Measurements from ENCODE around the gene RHOU.

Gene RHOU

GRCh38 chr1:228737601-228738041 is 2.3 kb downstream of the RHOU start:
- DNase-seq (ENCODE audit: low spot score) = no peak

GRCh38 chr1:228739826-228740225 is 4.5 kb downstream of the RHOU start:
- no peak for DNase-seq (ENCODE audit: low spot score)

DNA sequence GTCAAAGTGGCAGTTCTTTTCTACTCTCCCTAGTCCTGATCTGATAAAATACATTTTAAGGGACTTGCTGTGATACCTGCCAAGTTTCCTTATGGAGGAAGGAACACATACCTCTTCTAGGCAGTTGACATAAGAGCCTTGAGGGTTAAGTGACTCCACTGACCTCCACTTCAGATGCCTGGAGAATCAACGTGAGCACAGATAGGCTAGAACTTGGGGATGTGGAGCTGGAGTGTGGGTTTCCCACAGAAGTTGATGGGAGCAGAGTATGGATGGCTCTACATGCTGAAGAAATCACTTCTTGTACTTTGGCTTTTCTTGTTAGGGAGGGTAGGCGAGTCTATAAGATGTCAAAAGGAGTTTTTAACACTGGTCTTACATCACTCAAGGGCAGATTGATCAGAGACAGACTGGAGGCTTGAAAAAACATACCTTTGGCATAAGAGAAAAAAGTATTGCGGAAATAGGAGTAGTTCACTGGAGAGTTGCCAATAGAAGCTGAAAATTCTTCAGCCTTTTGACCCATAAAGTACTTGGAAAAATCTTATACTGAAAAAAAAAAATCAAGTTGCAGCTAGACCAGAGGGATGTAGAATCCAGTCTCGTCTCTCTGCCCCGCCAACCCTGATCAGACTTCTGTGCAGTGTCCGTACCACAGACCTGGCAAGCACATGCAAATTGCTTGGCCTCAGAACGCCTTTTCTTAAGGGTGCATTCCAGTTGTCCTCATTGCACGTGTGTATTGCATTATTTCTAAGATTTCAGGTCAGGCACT is 5.5 kb downstream of the RHOU start:
- no peak for DNase-seq (ENCODE audit: low spot score)

GRCh38 chr1:228742281-228742860 is 7.1 kb downstream of the RHOU start:
- DNase-seq (ENCODE audit: low spot score) = no peak

DNA sequence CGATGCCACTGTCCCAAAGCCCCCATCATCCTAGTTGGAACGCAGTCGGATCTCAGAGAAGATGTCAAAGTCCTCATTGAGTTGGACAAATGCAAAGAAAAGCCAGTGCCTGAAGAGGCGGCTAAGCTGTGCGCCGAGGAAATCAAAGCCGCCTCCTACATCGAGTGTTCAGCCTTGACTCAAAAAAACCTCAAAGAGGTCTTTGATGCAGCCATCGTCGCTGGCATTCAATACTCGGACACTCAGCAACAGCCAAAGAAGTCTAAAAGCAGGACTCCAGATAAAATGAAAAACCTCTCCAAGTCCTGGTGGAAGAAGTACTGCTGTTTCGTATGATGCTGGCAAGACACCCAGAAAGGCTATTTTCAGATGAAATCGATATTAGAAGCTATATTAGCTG is 8.1 kb downstream of the RHOU start:
- DNase-seq (ENCODE audit: low spot score) = no peak

DNA sequence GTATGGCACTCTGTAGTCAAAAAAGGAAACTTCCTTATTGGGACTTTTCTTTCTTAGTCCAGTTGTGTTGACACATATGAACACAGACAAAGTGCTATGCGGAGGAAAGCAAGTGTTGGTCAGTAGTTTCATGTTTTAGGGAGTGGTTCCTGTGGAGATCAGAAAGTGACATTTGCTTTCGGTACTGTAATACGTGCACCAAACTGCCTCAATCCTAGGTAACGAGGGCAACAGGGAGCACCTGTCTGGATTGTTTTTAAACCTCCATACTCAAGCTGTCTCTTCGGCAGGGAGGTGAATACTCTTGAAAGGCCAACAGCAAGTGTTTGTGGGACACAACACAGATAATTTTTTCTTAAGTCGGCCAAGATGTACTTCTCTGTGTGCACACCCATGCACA is 9.1 kb downstream of the RHOU start:
- DNase-seq (ENCODE audit: low spot score) = no peak

- DNase-seq (ENCODE audit: low spot score) = no peak
Observed at GRCh38 chr1:228744918-228745317, 9.6 kb downstream of the RHOU start.

- DNase-seq (ENCODE audit: low spot score) = no peak
Observed at GRCh38 chr1:228745497-228745896, 10.2 kb downstream of the RHOU start.

DNA sequence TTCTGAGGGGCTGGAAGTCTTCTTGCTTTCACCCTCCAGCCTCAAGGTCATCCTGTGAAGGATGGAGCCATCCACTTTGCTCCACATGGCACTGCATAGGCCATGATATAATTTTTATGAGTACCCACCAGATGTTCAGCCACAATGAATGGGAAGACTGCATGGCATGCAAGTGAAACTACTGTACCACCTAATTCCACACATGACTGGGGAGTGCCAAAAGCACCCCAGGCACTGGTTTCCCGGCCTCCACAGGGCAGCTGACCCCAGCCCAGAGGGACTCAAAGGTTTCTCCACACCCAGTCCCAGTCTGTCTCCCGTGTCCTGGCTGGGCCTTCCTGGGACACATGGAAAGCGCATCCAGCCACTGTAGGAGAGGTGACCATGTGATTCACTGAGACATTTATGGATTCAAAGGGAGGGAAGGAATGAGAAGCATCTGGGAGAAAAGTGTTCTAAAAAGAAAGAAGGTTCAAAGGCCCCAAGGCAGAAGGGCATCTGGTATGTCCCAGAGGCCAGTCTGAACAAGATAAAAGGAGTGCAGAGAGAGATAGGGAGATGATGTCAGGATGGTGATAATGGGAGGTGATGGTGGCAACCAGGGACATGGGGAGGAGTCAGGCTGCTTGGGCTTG is 12.1 kb downstream of the RHOU start:
- no peak for DNase-seq (ENCODE audit: low spot score)

- no peak for DNase-seq (ENCODE audit: low spot score)
Observed at GRCh38 chr1:228748029-228748428, 12.8 kb downstream of the RHOU start.

GRCh38 chr1:228748431-228748830 is 13.2 kb downstream of the RHOU start:
- no peak for DNase-seq (ENCODE audit: low spot score)

GRCh38 chr1:228749765-228750164 is 14.5 kb downstream of the RHOU start:
- no peak for DNase-seq (ENCODE audit: low spot score)

DNA sequence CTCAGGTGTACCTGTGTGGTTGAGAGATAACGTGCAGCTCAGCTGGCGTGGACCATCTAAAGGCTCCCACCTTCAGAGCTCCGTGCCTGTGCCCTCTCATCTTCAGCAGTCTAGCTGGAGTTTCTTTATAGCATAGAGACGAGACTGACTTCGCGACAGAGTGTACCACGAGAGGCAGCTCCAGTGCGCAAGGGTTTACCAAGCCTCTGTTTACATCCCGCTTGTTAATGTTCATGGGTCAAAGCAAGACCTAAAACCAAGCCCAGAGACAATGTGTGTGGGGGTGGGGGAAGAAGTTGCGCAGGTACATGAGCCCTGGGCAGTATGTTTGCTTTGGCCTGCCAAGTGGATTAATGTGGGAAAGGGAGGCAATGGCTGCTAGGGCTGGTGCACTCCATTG is 15.6 kb downstream of the RHOU start:
- no peak for DNase-seq (ENCODE audit: low spot score)

DNA sequence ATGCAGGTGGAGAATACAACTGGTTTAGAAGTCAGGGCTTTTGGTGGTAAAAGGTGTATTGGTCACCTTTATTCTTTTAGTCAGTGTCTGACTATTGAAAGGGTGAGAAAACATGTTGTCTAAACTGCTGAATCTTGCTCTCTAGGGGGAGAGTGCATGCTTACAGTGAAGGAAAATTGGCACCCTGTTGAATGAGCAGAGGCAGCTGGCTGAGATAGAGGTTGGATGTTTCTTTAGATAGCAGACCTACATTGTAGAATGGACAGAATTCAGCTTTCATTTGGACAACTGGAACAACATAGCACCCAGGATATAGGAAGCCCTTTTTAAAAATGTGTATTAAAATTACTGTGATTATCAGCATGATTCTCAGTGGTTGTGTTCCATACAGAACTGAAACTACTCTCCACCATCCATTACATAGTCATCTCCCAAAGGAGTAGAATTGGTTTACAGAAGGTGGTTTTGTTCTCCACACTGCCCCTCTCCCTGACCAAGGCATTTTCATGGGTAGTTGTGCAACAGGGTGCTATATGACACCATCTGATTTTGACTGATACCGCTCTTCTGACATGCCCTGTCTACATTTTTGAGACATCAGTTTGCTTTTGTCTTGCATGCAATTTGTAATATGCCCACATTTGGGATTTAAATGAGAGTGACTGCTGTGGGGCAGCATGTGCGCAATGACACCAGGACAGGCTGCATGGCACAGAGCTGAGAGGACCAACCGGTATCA is 16.2 kb downstream of the RHOU start:
- DNase-seq (ENCODE audit: low spot score) = no peak

GRCh38 chr1:228752258-228752657 is 17.0 kb downstream of the RHOU start:
- DNase-seq (ENCODE audit: low spot score) = no peak

DNA sequence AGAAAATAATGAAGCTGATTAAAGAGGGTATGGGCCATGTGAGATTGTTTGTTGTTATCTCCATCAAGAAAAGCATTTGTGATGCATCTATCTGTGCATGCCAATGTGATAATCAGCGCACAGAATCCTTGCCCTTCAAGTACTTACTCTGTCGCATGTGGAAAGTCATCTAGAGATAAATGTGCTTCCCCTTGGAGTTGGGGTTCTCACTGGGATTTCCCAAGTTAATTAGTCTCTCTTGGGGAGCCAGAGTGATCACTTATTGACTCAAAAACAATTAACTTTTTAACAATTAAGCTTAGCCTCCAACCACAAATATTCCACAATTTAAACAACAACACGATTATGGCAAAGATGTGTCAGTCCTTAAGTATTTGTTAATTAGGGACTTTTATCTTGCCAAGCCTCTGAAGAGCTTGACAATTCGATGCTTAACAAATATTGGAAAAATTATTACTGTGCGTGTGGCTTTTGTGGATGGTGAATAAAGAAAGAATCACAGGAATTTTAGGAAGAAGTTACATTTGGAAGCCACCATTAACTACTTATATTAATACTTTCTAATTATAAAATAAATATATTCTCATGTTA is 17.5 kb downstream of the RHOU start:
- no peak for DNase-seq (ENCODE audit: low spot score)

- DNase-seq (ENCODE audit: low spot score) = no peak
Observed at GRCh38 chr1:228753287-228753686, 18.0 kb downstream of the RHOU start.

GRCh38 chr1:228753786-228754360 is 18.6 kb downstream of the RHOU start:
- no peak for DNase-seq (ENCODE audit: low spot score)

DNA sequence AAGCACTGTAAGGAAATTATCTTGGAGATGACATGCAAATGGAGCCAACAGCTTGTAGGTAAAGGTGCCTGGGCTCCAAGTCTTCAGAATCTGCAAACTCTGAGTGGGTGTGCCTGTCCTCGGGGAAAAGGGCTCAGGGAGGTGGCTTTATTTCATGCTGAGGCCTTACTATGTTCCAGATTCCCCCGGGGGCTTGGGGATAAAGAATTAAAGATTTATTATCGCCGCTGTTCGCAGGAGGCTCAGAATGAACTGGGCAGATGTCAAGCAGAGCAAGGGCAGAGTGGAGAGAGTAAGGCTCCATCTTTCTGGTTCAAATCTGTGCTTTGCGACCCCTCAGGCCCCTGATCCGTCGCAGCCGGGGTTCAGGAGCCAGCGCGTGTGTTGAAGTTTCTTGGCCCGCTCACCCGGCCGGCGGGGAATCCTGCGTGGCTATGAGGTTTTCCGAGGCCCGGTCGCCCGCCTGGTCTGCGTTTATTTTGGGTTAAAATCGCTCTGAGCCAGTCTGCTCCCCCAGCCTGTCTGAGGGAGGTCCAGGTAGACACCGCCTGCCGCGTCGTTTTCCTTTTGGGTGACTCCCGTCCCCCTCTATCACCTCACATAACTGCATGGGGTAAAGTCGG is 19.5 kb downstream of the RHOU start:
- DNase-seq (ENCODE audit: low spot score) = no peak

- DNase-seq (ENCODE audit: low spot score) = no peak
Observed at GRCh38 chr1:228755800-228756199, 20.5 kb downstream of the RHOU start.

DNA sequence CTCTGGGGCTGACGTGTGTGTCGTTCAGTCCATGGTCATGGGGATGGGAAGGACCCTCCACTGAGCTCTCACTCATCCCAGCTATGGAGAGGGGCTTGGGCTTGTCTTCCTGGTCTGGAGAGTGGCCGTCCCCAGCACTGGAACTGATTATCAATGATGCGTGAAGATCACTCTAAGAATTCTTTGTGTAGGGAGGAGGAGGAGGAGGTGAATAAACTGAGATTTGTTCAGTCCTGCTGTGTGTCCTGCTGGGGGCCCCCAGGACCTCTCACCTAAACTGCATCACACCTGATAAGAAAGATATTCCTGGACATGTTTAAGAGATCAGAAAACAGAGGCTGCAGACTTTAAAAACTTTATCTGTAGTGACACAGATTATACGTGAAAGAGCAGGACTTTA is 21.2 kb downstream of the RHOU start:
- DNase-seq (ENCODE audit: low spot score) = no peak

DNA sequence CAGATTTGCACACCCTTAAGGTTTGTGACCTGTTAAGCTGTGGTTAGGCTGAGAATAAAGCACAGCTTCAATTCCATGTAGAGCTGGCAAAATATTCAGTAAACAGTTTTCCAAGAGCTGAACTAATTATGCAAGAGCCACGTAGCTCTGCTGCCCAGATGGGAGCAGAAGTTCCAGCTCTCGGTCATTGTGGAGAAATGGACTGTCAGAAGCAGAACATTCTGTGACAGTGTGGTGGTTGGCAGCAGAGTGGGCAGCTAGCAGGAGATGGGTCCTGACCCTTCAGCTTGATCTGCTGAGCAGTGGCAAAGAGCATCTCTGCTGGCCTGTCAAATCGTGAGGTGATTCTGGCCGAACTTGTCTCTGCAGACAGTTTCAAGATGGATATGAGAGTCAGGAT is 23.2 kb downstream of the RHOU start:
- DNase-seq (ENCODE audit: low spot score) = no peak

Measured in SW480 (cell line).